BJ (cell line): ENCODE results near the gene ARMC2. TPM values are rescaled to one million over a fixed set of nuclear protein-coding genes. Genes with fewer than 3 reads are reported as not detected.

Source experiments
- CTCF ChIA-PET: fragments of 350-600 bp; formaldehyde crosslinking; extraction: SDS; loops from one replicate; lab custom pipeline; 2021; ENCODE audit warnings: antibody characterized with exemption, inconsistent platforms; lab: Yijun Ruan, JAX
- POLR2A ChIA-PET: fragments of 300-600 bp; sonication (Branson Sonifier 250); formaldehyde crosslinking; extraction: SDS; loops from one replicate; lab custom pipeline; 2021; ENCODE audit warnings: antibody characterized with exemption; lab: Charles Lee
- DNase-seq: peaks from one replicate; pipeline ENCODE4 v3.0.0-alpha.2; 2011; ENCODE audit warnings: low read depth
- H3K27me3 ChIP-seq: 2 replicates; pipeline ENCODE4 v1.6.0; 2011; ENCODE audit warnings: low read length; ENCODE audit not compliant: control insufficient read depth, insufficient read depth
- H3K36me3 ChIP-seq: 2 replicates; pipeline ENCODE4 v1.5.1; 2011; ENCODE audit warnings: low read length; ENCODE audit not compliant: control insufficient read depth, insufficient read depth
- H3K4me3 ChIP-seq: 2 replicates; pipeline ENCODE4 v1.5.1; 2011; ENCODE audit warnings: low read depth, mild to moderate bottlenecking, control low read depth, low read length
- polyA plus RNA-seq: library from polyadenylated mRNA; depleted of rRNA; stranded (reverse); fragments of >200 nt; gene quantifications from 2 replicates; pipeline ENCODE4 v1.2.3, GENCODE V29; 2011
- TF ChIP-seq, protein P1 (sequence below): IDR thresholded peaks from 2 replicates; pipeline ENCODE4 v1.5.1; 2011; ENCODE audit warnings: low read depth, mild to moderate bottlenecking, control low read depth, inconsistent platforms, low read length, moderate library complexity; ENCODE audit not compliant: insufficient read depth

Gene ARMC2
- polyA plus RNA-seq, 1 experiment = 2.4 TPM

DNA sequence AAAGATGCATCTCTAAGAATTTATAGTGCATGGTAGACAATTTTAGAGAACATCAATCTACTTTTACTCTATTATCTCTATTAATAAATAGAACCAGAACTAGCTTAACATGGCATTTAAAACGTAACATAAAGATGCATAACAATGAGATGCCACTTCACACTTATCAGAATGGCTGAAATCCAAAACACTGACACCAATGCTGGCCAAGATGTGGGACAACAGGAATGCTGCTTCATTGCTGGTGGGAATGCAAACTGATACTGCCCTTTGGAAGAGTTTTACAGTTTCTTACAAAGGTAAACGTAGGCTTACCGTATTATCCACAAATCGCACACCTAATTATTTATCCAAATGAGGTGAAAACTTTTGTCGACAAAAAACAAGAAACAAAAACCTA is 151.2 kb downstream of the ARMC2 start:
- ChIA-PET POLR2A (interaction anchor here (0.6 kb wide), 1 partner anchor 410 kb away, joined by 4 read pairs; no protein-coding TSS in a partner anchor), CTCF (interaction anchor here (0.9 to 2.2 kb wide), 2 partner anchors 13 kb away, joined by 3 to 8 read pairs; no protein-coding TSS in a partner anchor)
- Histone ChIP-seq H3K27me3 (no peaks in the 10 kb centered on the region), H3K36me3 (no peaks in the 10 kb centered on the region), H3K4me3 (no peak overlapping the region)
- TF ChIP-seq, protein P1, sequence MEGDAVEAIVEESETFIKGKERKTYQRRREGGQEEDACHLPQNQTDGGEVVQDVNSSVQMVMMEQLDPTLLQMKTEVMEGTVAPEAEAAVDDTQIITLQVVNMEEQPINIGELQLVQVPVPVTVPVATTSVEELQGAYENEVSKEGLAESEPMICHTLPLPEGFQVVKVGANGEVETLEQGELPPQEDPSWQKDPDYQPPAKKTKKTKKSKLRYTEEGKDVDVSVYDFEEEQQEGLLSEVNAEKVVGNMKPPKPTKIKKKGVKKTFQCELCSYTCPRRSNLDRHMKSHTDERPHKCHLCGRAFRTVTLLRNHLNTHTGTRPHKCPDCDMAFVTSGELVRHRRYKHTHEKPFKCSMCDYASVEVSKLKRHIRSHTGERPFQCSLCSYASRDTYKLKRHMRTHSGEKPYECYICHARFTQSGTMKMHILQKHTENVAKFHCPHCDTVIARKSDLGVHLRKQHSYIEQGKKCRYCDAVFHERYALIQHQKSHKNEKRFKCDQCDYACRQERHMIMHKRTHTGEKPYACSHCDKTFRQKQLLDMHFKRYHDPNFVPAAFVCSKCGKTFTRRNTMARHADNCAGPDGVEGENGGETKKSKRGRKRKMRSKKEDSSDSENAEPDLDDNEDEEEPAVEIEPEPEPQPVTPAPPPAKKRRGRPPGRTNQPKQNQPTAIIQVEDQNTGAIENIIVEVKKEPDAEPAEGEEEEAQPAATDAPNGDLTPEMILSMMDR = no peak
- no peak for DNase-seq

- no peaks in the 10 kb centered on the region for H3K27me3 ChIP-seq
- H3K4me3 ChIP-seq = no peak overlapping the region
- CTCF ChIA-PET = interaction anchor here (2.2 kb wide), 1 partner anchor 14 kb away, joined by 8 read pairs; no protein-coding TSS in a partner anchor
- no peak for DNase-seq
- POLR2A ChIA-PET = no interaction called here
- TF ChIP-seq, protein P1 = no peak
- no peaks in the 10 kb centered on the region for H3K36me3 ChIP-seq
These were observed 152.1 kb downstream of the ARMC2 start for GRCh38 chr6:109000289-109000688.

- Histone ChIP-seq H3K27me3 (no peaks in the 10 kb centered on the region), H3K4me3 (no peak overlapping the region), H3K36me3 (no peaks in the 10 kb centered on the region)
- ChIA-PET POLR2A (no interaction called here), CTCF (interaction anchor here (1.0 kb wide), 1 partner anchor 13 kb away, joined by 4 read pairs; no protein-coding TSS in a partner anchor)
- DNase-seq = no peak
- TF ChIP-seq, protein P1 = no peak
These were observed 153.2 kb downstream of the ARMC2 start for GRCh38 chr6:109001291-109001894.

DNA sequence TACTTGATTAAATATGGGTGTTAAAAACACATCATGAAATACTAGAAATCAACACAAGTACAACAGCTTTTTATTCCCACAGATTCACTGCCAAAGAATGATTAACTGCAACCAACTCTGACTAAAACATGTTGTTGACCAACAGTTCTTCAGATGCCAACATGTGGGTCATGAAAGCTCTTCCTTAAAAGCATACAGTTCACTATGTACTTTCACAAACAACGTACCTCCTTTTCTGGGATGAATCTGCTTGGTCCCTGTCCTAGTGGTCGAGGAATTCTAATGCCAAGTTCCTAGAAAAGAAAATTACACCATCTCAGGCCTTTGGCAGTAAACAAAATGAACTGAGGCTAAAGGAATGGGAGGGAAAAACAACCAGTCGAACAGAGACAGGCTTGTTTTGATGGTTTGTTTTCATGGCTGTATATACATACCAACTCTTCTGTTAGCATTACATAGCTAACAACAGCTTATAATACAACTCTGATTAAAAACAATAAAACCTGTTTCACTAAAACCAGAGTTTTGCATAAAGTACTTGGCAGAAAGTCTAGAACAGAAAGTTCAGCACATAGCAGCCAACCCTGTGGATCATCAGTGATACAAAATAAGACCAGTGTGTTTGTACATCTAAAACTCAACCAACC is 154.0 kb downstream of the ARMC2 start:
- no peak for DNase-seq
- no peaks in the 10 kb centered on the region for H3K27me3 ChIP-seq
- no peak overlapping the region for H3K4me3 ChIP-seq
- no peaks in the 10 kb centered on the region for H3K36me3 ChIP-seq
- ChIA-PET POLR2A (interaction anchor here (0.6 kb wide), 1 partner anchor 16 kb away, joined by 3 read pairs; no protein-coding TSS in a partner anchor), CTCF (interaction anchor here (1.0 kb wide), 1 partner anchor 13 kb away, joined by 4 read pairs; no protein-coding TSS in a partner anchor)
- TF ChIP-seq, protein P1 = no peak

GRCh38 chr6:109002882-109003281 is 154.7 kb downstream of the ARMC2 start:
- CTCF ChIA-PET = no interaction called here
- TF ChIP-seq, protein P1 = no peak

More at GRCh38 chr6:109002882-109003281, 154.7 kb downstream of the ARMC2 start:
- H3K27me3 ChIP-seq = no peaks in the 10 kb centered on the region
- DNase-seq = no peak
- no peak overlapping the region for H3K4me3 ChIP-seq
- H3K36me3 ChIP-seq = no peaks in the 10 kb centered on the region
- POLR2A ChIA-PET = no interaction called here
